GM18909 (cell line): ENCODE data around the gene PLEKHG4.

Source experiments
- ATAC-seq: cut with Tn5 transposase; IDR thresholded peaks from one replicate; pipeline ENCODE4 v1.9.1; 2021; ENCODE audit warnings: mild to moderate bottlenecking; ENCODE audit not compliant: unreplicated experiment, poor library complexity

PLEKHG4 gene

GRCh38 chr16:67279296-67280089 is at the start of gene PLEKHG4:
TSS of gene PLEKHG4 (plus strand) at chr16:67279532. CDS start at chr16:67280045, 513 bp downstream.
- ATAC-seq = peak; percentile 80

- ATAC-seq = no peak
These were observed 49.2 kb upstream of the PLEKHG4 start for GRCh38 chr16:67229906-67230808.

- ATAC-seq = no peak
These were observed 48.3 kb upstream of the PLEKHG4 start for GRCh38 chr16:67230809-67231660.

- ATAC-seq = no peak
These were observed 45.7 kb upstream of the PLEKHG4 start for GRCh38 chr16:67233596-67233995.

- ATAC-seq = no peak
These were observed 45.1 kb upstream of the PLEKHG4 start for GRCh38 chr16:67234180-67234597.

GRCh38 chr16:67235816-67236562 is 43.3 kb upstream of the PLEKHG4 start:
- no peak for ATAC-seq

- ATAC-seq = peak; percentile 54
These were observed 42.6 kb upstream of the PLEKHG4 start for GRCh38 chr16:67236563-67237395.

GRCh38 chr16:67237396-67238277 is 41.7 kb upstream of the PLEKHG4 start:
- no peak for ATAC-seq

- no peak for ATAC-seq
These were observed 41.1 kb upstream of the PLEKHG4 start for GRCh38 chr16:67238278-67238575.

- no peak for ATAC-seq
These were observed 40.4 kb upstream of the PLEKHG4 start for GRCh38 chr16:67238806-67239470.

- ATAC-seq = no peak
These were observed 38.8 kb upstream of the PLEKHG4 start for GRCh38 chr16:67240506-67240905.

GRCh38 chr16:67241008-67241900 is 38.1 kb upstream of the PLEKHG4 start:
- ATAC-seq = no peak

- ATAC-seq = no peak
These were observed 37.1 kb upstream of the PLEKHG4 start for GRCh38 chr16:67242138-67242730.

- ATAC-seq = no peak
These were observed 35.9 kb upstream of the PLEKHG4 start for GRCh38 chr16:67243481-67243880.

- peak; percentile 54 for ATAC-seq
These were observed 34.7 kb upstream of the PLEKHG4 start for GRCh38 chr16:67244387-67245185.
